GM21723 (cell line): ENCODE measurements around the gene PMIS2.
A peak's percentile ranks its signal among the peaks of the same experiment; 100 is the strongest.
"Not testable (repeated sequence)": the region's sequence is repeated elsewhere in the genome, so short reads cannot be mapped to it uniquely, and the experiment has no call there.

ENCODE experiments used
- ATAC-seq: cut with Tn5 transposase; IDR thresholded peaks from one replicate; pipeline ENCODE4 v1.9.1; 2021; ENCODE audit warnings: mild to moderate bottlenecking, moderate library complexity; ENCODE audit not compliant: unreplicated experiment

PMIS2 gene

GRCh38 chr19:35587321-35587720, 1.3 kb downstream of the PMIS2 start:
- ATAC-seq: no peak

DNA sequence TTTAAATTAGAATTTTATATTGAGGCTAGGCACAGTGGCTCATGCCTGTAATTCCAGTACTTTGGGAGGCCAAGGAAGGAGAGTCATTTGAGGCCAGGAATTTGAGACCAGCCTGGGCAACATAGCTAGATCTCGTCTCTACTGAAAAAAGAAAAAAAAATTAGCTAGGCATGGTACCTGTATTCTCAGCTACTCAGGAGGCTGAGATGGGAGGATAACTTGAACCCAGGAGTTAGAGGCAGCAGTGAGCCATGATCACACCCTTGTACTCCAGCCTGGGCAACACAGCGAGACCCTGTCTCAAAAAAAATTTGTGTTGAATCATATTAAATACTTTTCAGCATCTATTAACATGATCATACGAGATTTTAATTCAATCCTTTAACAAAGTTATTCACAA, 4.9 kb downstream of the PMIS2 start:
- no peak for ATAC-seq

- no peak for ATAC-seq
These were observed 6.3 kb downstream of the PMIS2 start for GRCh38 chr19:35592226-35592625.

DNA sequence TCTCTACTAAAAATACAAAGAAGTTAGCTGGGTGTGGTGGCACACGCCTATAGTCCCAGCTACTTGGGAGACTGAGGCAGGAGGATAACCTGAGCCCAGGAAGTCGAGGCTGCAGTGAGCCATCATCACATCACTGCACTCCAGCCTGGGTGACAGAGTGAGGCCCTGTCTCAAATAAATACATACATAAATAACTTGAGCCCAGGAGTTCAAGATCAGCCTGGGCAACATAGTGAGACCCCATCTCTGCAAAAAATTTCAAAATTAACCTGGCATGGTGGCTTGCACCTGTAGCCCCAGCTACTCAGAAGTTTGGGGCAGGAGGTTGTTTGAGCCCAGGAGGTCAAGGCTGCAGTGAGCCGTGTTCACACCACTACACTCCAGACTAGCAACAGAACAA, 9.1 kb downstream of the PMIS2 start:
- ATAC-seq: not testable (repeated sequence)

DNA sequence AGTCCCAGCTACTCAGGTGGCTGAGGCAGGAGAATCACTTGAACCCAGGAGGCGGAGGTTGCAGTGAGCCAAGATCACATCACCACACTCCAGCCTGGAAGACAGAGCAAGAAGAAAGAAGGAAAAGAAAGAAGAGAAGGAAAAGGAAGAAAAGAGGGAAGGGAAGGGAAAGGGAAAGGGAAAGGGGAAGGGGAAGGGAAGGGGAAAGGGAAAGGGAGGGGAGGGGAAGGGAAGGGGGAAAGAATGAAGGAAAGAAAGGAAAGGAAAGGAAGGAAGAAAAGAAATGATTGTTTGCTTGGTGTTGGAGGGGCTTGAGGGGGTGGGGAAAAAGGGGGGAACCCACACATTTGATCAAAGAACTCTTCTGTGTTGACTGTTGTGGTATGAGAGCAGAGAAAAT, 10.0 kb downstream of the PMIS2 start:
- ATAC-seq: no peak

DNA sequence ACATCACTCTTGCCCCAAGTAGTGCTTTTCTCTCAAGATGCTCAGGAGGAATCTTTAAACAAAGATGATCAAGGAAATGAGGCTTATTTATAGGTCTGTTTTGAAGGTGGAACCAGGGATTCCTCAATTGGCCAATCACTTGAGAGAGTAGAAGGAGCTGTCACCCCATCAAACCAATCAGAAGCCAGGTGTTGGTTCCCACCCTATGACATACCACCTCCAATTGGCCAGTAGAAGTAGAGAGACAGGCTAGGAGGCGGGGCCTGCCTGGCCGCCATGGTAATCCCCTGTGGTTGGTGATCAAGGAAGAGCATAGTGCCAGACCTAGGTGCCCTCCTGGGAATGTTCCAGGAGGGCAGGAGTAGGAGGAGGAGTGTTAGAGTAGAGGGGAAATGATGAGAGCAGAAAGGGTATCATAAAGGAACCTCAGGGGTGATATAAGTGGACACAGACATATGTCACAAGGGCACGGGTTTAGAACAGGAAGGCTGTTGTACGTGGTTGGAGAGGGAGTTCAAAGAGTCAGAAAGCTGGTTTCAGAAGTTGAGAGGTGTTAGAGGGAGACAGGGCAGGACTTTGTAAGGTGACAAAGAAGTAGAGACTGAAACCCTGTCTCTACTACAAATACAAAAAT, 10.5 kb downstream of the PMIS2 start:
- ATAC-seq: no peak

GRCh38 chr19:35601971-35602370, 16.0 kb downstream of the PMIS2 start:
- no peak for ATAC-seq

DNA sequence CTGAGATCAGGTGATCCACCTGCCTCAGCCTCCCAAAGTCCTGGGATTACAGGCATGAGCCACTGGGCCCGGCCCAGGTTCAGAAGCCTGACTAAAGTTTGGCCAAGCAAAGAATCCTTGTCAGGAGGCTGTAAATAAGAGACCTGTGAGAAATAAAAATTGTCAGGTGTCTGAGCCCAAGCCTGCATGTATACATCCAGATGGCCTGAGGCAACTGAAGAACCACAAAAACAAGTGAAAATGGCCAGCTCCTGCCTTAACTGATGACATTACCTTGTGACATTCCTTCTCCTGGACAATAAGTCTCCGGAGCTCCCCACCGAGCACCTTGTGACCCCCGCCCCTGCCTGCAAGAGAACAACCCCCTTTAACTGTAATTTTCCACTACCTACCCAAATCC, 18.5 kb downstream of the PMIS2 start:
- not testable (repeated sequence) for ATAC-seq

DNA sequence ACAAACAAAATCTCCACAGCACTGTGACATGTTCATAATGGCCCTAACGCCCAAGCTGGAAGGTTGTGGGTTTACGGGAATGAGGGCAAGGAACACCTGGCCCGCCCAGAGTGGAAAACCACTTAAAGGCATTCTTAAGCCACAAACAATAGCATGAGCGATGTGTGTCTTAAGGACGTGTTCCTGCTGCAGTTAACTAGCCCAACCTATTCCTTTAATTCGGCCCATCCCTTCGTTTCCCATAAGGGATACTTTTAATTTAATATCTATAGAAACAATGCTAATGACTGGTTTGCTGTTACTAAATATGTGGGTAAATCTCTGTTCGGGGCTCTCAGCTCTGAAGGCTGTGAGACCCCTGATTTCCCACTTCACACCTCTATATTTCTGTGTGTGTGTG, 21.2 kb downstream of the PMIS2 start:
- ATAC-seq: not testable (repeated sequence)

DNA sequence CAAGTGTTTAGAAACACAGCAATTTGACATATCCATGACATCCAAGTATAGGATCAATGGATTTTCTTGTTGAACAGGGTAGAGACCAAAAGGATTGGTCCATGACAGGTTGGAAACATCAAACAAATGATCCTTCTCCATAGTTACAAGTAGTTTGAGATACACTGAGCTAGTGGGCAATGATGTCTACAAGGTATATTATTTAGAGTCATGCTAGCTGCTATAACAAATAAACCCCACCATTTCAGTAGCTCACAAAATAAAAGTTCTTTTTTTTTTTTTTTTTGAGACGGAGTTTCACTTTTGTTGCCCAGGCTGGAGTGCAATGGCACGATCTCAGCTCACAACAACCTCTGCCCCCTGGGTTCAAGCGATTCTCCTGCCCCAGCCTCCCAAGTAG, 21.7 kb downstream of the PMIS2 start:
- no peak for ATAC-seq

DNA sequence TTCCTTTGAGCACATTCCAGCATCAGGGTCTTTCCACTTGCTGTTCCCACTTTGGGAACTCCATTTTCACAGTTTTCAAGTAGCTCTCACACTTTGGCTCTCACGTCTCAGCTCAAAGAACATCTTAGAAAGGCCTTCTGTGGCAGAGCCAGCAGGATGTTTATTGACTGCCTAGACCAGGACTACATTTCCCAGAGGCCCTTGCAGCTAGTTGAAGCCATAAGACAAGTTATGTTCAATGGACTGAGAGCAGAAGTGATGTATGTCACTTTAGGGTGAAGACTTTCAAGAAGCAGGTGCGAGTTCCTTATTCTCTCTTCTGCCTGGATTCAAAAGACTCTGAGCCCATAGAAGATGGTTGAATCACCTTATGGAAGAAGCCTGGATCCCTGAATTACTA, 22.3 kb downstream of the PMIS2 start:
- no peak for ATAC-seq

GRCh38 chr19:35609851-35610353, 23.9 kb downstream of the PMIS2 start:
- ATAC-seq: no peak

DNA sequence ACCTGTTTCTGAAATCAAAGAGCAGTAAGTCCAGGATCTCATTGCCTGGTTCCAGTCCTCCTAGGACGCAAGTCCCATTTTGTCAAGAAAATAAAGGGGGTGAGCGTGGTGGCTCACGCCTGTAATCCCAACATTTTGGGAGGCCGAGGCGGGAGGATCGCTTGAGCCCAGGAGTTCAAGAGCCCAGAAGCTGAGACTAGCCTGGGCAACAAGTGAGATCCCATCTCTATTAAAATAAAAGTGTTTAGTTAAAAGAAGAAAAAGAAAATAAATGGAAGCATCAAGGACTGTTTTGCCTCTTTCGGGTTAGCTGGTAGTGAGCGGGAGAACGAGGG, 26.2 kb downstream of the PMIS2 start:
- ATAC-seq: no peak

GRCh38 chr19:35612559-35613321, 26.8 kb downstream of the PMIS2 start, which contains the start of gene HAUS5:
Gene HAUS5, plus strand, starts transcription at chr19:35612735. Its CDS starts 60 bp downstream, at chr19:35612795.
- ATAC-seq: peak; percentile 78

- no peak for ATAC-seq
These were observed 27.6 kb downstream of the PMIS2 start for GRCh38 chr19:35613574-35613973.

GRCh38 chr19:35615036-35615435, 29.1 kb downstream of the PMIS2 start:
- no peak for ATAC-seq

DNA sequence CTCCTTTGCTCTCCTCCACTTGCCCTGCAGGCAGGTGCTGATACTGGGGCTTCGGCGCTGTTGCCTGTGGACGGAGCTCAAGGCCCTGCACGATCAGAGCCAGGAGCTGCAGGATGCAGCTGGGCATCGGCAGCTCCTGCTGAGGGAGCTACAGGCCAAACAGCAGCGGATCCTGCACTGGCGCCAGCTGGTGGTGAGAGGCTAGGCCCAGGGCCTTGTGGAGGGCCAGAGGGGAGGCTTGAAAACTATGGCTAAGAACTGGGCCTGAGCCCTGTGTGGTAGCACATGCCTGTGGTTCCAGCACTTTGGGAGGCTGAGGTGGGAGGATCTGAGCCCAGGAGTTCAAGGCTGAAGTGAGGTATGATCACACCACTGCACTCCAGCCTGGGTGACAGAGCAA, 32.9 kb downstream of the PMIS2 start:
- ATAC-seq: no peak

DNA sequence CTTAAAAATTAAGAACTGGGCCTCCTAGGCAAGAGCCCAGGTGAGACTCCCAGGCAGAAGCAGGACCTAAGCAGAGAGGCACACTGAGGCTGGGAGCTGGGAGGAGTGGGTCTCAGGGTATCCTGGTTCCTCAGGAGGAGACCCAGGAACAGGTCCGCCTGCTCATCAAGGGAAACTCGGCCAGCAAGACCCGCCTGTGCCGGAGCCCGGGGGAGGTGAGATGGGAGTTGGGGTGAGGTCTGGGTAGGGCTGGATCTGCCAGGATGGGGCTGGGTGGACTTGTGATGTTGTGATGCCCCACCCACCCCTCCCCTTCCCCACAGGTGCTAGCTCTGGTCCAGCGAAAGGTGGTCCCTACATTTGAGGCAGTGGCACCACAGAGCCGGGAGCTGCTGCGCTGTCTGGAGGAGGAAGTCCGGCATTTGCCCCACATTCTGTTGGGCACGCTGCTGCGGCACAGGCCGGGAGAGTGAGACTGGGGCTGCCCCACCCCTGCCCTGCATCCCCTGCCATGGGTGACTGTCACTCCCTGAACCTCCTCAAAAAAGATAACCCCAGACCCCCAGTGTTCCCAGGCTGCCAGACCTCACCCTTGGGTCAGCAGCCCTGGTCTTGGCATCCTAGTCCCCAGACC, 33.4 kb downstream of the PMIS2 start:
- no peak for ATAC-seq

DNA sequence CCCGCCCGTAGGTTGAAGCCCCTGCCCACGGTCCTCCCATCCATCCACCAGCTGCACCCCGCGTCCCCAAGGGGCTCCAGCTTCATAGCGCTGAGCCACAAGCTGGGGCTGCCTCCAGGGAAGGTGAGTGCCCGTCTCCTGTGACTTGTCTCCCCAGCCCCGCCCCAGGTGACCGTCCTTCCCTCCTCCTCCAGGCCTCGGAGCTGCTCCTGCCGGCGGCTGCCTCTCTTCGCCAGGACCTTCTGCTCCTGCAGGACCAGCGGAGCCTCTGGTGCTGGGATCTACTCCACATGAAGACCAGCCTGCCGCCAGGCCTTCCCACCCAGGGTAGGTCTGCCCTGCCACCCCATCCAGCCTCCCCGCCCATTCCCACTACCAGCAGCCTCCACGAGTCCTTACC, 34.0 kb downstream of the PMIS2 start:
- ATAC-seq: no peak

- ATAC-seq: no peak
These were observed 35.7 kb downstream of the PMIS2 start for GRCh38 chr19:35621708-35622107.

DNA sequence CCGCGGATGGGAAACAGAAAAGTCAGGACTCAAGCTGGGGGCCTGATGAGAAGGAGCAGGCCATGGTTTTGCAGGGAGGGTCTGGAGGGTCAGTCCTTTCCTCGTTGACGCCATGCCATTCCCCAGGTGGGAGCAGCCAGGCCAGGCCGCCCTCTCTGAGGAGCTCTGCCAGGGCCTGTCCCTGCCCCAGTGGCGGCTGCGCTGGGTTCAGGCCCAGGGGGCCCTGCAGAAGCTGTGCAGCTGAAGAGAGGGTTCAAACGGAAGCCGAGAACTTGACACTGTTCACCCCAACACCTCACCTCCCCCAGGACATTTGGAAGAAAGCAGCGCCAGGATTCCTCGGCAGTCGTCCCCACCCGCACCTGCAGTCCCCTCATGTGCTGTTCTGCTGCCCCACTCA, 36.8 kb downstream of the PMIS2 start:
- no peak for ATAC-seq
